GM23248 (cell line): Measurements from ENCODE around the gene ABCF1. TPM values are rescaled to one million over a fixed set of nuclear protein-coding genes. Genes with fewer than 3 reads are reported as not detected.

Experiments used
- DNase-seq: peaks from one replicate; pipeline ENCODE4 v3.0.0-alpha.2; 2015
- H2AFZ ChIP-seq: fragments of 200-600 bp; sonication (generic); 2 replicates; pipeline ENCODE4 v1.6.1; 2016; ENCODE audit warnings: antibody characterized with exemption
- H3F3A ChIP-seq: fragments of 200-600 bp; sonication (generic); 2 replicates; pipeline ENCODE4 v1.6.1; 2016; ENCODE audit warnings: mild to moderate bottlenecking, antibody characterized with exemption, mixed run types; ENCODE audit not compliant: insufficient read depth
- H3K27ac ChIP-seq: fragments of 200-600 bp; sonication (generic); 2 replicates; pipeline ENCODE4 v1.5.1; 2016; ENCODE audit warnings: mild to moderate bottlenecking
- H3K27me3 ChIP-seq: fragments of 200-600 bp; sonication (generic); replicated peaks from 2 replicates; pipeline ENCODE4 v1.6.1; 2016; ENCODE audit warnings: mild to moderate bottlenecking; ENCODE audit not compliant: insufficient read depth
- H3K36me3 ChIP-seq: fragments of 200-600 bp; sonication (generic); 2 replicates; pipeline ENCODE4 v1.6.1; 2016; ENCODE audit warnings: low read depth, mild to moderate bottlenecking
- H3K4me1 ChIP-seq: fragments of 200-600 bp; sonication (generic); 2 replicates; pipeline ENCODE4 v1.6.1; 2016; ENCODE audit warnings: mild to moderate bottlenecking; ENCODE audit not compliant: insufficient read depth
- H3K4me2 ChIP-seq: fragments of 200-600 bp; sonication (generic); one replicate; pipeline ENCODE4 v1.6.1; 2016; ENCODE audit warnings: mild to moderate bottlenecking; ENCODE audit not compliant: unreplicated experiment
- H3K4me3 ChIP-seq: fragments of 200-600 bp; sonication (generic); 2 replicates; pipeline ENCODE4 v1.5.1; 2016; ENCODE audit warnings: mild to moderate bottlenecking
- H3K79me2 ChIP-seq: fragments of 200-600 bp; sonication (generic); 2 replicates; pipeline ENCODE4 v1.6.1; 2016; ENCODE audit warnings: mild to moderate bottlenecking; ENCODE audit not compliant: insufficient read depth
- H3K9ac ChIP-seq: fragments of 200-600 bp; sonication (generic); 2 replicates; pipeline ENCODE4 v1.6.1; 2016; ENCODE audit warnings: mild to moderate bottlenecking
- H3K9me2 ChIP-seq: fragments of 200-600 bp; sonication (generic); 2 replicates; pipeline ENCODE4 v1.6.1; 2016; ENCODE audit warnings: mixed run types, mild to moderate bottlenecking, moderate library complexity; ENCODE audit not compliant: insufficient read depth
- H3K9me3 ChIP-seq: fragments of 200-600 bp; sonication (generic); one replicate; pipeline ENCODE4 v1.6.1; 2017; ENCODE audit warnings: low read depth
- H4K20me1 ChIP-seq: fragments of 200-600 bp; sonication (generic); 2 replicates; pipeline ENCODE4 v1.6.0; 2016; ENCODE audit not compliant: insufficient read depth
- EZH2 ChIP-seq: fragments of 200-600 bp; sonication (generic); IDR thresholded peaks from 2 replicates; pipeline ENCODE4 v1.6.1; 2018; ENCODE audit warnings: antibody characterized with exemption, mild to moderate bottlenecking; ENCODE audit not compliant: insufficient read depth, poor library complexity, severe bottlenecking
- EZH2phosphoT487 ChIP-seq: fragments of 200-600 bp; sonication (generic); IDR thresholded peaks from 2 replicates; pipeline ENCODE4 v1.6.1; 2018; ENCODE audit warnings: antibody characterized with exemption, moderate library complexity, mild to moderate bottlenecking, low read depth; ENCODE audit not compliant: insufficient read depth
- WGBS, 2 experiments: methylation state at CpG; one replicate each; pipeline ENCODE4 v1.1.6; 2015 to 2017; ENCODE audit warnings: low lambda C conversion rate in 2 of 2, low coverage in 1 of 2; ENCODE audit errors: missing lambda C conversion rate in 2 of 2; 5-methylcytosine and 5-hydroxymethylcytosine counted together
- in situ Hi-C: fragments of 300-500 bp; cut with MboI; formaldehyde crosslinking; loops from 2 replicates; pipeline ENCODE4 v1.15.0; 2020
- polyA plus RNA-seq: library from polyadenylated mRNA; unstranded; fragments of >200 nt; fragmentation: Nextera tagmentation; extraction: Ambion mirVana; gene quantifications from 2 replicates; pipeline ENCODE4 v1.2.1, GENCODE V29; 2016
- total RNA-seq: library from RNA; depleted of rRNA; stranded (reverse); fragments of >200 nt; shearing (Covaris generic); gene quantifications from 2 replicates; pipeline ENCODE4 v1.2.3, GENCODE V29; 2014

Gene ABCF1
- total and polyA plus RNA-seq, 2 experiments from 2014 or later = 31.3 to 39.7 TPM

DNA sequence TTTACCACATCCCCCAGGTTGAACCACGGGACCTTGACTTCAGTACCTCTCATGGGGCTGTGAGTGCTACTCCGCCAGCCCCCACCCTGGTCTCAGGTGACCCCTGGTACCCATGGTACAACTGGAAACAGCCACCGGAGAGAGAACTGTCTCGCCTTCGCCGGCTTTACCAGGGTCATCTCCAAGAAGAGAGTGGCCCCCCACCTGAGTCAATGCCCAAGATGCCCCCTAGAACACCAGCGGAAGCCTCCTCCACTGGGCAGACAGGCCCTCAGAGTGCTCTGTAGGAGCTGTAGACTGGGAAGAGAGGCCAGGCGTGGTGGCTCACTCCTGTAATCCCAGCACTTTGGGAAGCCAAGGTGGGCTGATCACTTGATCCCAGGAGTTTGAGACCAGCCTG lies 54.3 kb downstream of the ABCF1 start:
- Histone ChIP-seq H3K36me3 (peaks cover 23% of the 10 kb centered on the region), H3F3A (peaks cover 36% of the 10 kb centered on the region), H2AFZ (no peak overlapping the region), H3K4me2 (no peak overlapping the region), H3K4me1 (no peaks in the 10 kb centered on the region; the same call in 1 of the 2 replicates), H3K27ac (no peak overlapping the region), H4K20me1 (no peaks in the 10 kb centered on the region), H3K9me3 (no peaks in the 10 kb centered on the region), H3K4me3 (no peak overlapping the region), H3K9me2 (no peaks in the 10 kb centered on the region), H3K79me2 (peaks cover 38% of the 10 kb centered on the region), H3K27me3 (no peaks in the 10 kb centered on the region), H3K9ac (no peak overlapping the region)
- in situ Hi-C loops = no loop called here
- no peak for TF ChIP-seq EZH2phosphoT487
- no peak for TF ChIP-seq EZH2
- 93 to 94% methylated on average over 8 of the region's 8 CpGs for WGBS, 2 experiments
- no peak for DNase-seq

- no peaks in the 10 kb centered on the region for H3K9me2 ChIP-seq
- peak; percentile 90 for DNase-seq
- in situ Hi-C loops = no loop called here
- peak within 1 kb of the TSS; percentile 93 for H3K4me3 ChIP-seq
- peaks cover 27% of the 10 kb centered on the region for H3K79me2 ChIP-seq
- H3K4me2 ChIP-seq = peak within 1 kb of the TSS; percentile 98
- H3F3A ChIP-seq = peaks cover 36% of the 10 kb centered on the region
- TF ChIP-seq EZH2 (no peak), EZH2phosphoT487 (no peak)
- H3K27ac ChIP-seq = peak within 1 kb of the TSS; percentile 59
- WGBS, 2 experiments = 2 to 3% methylated on average over 33 to 34 of the region's 36 CpGs
- no peaks in the 10 kb centered on the region; the same call in 1 of the 2 replicates for H3K4me1 ChIP-seq
- peak within 1 kb of the TSS; percentile 89 for H2AFZ ChIP-seq
- H3K27me3 ChIP-seq = no peaks in the 10 kb centered on the region
- peaks cover 12% of the 10 kb centered on the region; the same call in 1 of the 2 replicates for H3K36me3 ChIP-seq
- H3K9me3 ChIP-seq = no peaks in the 10 kb centered on the region
- no peaks in the 10 kb centered on the region for H4K20me1 ChIP-seq
- H3K9ac ChIP-seq = peak within 1 kb of the TSS; percentile 95
Observed at GRCh38 chr6:30626484-30627366, 55.5 kb downstream of the ABCF1 start, which contains the start of gene ATAT1. ATAT1 (plus strand) TSS chr6:30626874.

- in situ Hi-C loops = no loop called here
- H3K9me3 ChIP-seq = no peaks in the 10 kb centered on the region
- H3K4me1 ChIP-seq = no peaks in the 10 kb centered on the region
- no peaks in the 10 kb centered on the region for H3K79me2 ChIP-seq
- H3K4me3 ChIP-seq = no peak overlapping the region
- WGBS, 2 experiments = 95% methylated on average over 3 of the region's 3 CpGs
- H3K4me2 ChIP-seq = no peak overlapping the region
- H3F3A ChIP-seq = no peaks in the 10 kb centered on the region
- no peaks in the 10 kb centered on the region; the same call in 1 of the 2 replicates for H3K36me3 ChIP-seq
- H2AFZ ChIP-seq = no peak overlapping the region
- no peaks in the 10 kb centered on the region for H4K20me1 ChIP-seq
- DNase-seq = no peak
- H3K27me3 ChIP-seq = no peaks in the 10 kb centered on the region
- no peaks in the 10 kb centered on the region for H3K9me2 ChIP-seq
- TF ChIP-seq EZH2phosphoT487 (no peak), EZH2 (no peak)
- H3K9ac ChIP-seq = no peak overlapping the region
- H3K27ac ChIP-seq = no peak overlapping the region
Observed at GRCh38 chr6:30635834-30636233, 64.6 kb downstream of the ABCF1 start.

- Histone ChIP-seq H3F3A (no peaks in the 10 kb centered on the region), H3K4me2 (no peak overlapping the region), H3K27me3 (no peaks in the 10 kb centered on the region), H3K79me2 (peaks cover 3% of the 10 kb centered on the region; the same call in 1 of the 2 replicates), H4K20me1 (no peaks in the 10 kb centered on the region), H3K9ac (no peak overlapping the region), H3K9me3 (no peaks in the 10 kb centered on the region), H3K27ac (no peak overlapping the region), H2AFZ (no peak overlapping the region), H3K9me2 (no peaks in the 10 kb centered on the region), H3K4me3 (no peak overlapping the region), H3K4me1 (no peaks in the 10 kb centered on the region), H3K36me3 (no peaks in the 10 kb centered on the region; the same call in 1 of the 2 replicates)
- TF ChIP-seq EZH2 (no peak), EZH2phosphoT487 (no peak)
- in situ Hi-C loops = no loop called here
- WGBS, 2 experiments = 83 to 87% methylated on average over 9 to 10 of the region's 10 CpGs
- DNase-seq = no peak
Observed at GRCh38 chr6:30640481-30640880, 69.2 kb downstream of the ABCF1 start.
